OCI-LY1 (cell line): Measurements from ENCODE around the gene CREB3L2.

Source experiments
- H2AFZ ChIP-seq: fragments of 200-600 bp; sonication (generic), shearing (Covaris generic); 2 replicates; pipeline ENCODE4 v1.6.0; 2014; ENCODE audit warnings: antibody characterized with exemption, mild to moderate bottlenecking, low read length
- H3F3A ChIP-seq: fragments of 200-600 bp; sonication (generic), shearing (Covaris generic); 2 replicates; pipeline ENCODE4 v1.6.0; 2014; ENCODE audit warnings: mild to moderate bottlenecking, antibody characterized with exemption, low read length, moderate library complexity; ENCODE audit not compliant: insufficient read depth
- H3K27ac ChIP-seq: fragments of 200-600 bp; sonication (generic); 2 replicates; pipeline ENCODE4 v1.5.1; 2014; ENCODE audit warnings: low read length, mixed run types, mild to moderate bottlenecking, low read depth; ENCODE audit not compliant: poor library complexity, severe bottlenecking
- H3K27me3 ChIP-seq: fragments of 200-600 bp; sonication (generic); 2 replicates; pipeline ENCODE4 v1.6.0; 2014; ENCODE audit warnings: antibody characterized with exemption, mild to moderate bottlenecking, low read length, moderate library complexity; ENCODE audit not compliant: insufficient read depth
- H3K36me3 ChIP-seq: fragments of 200-600 bp; sonication (generic); 2 replicates; pipeline ENCODE4 v1.6.1; 2014; ENCODE audit warnings: mild to moderate bottlenecking, antibody characterized with exemption, low read length, moderate library complexity, mixed read lengths; ENCODE audit not compliant: insufficient read depth
- H3K4me1 ChIP-seq: fragments of 200-600 bp; sonication (generic); 2 replicates; pipeline ENCODE4 v1.5.1; 2014; ENCODE audit warnings: mild to moderate bottlenecking, low read length, moderate library complexity; ENCODE audit not compliant: insufficient read depth, severe bottlenecking
- H3K4me2 ChIP-seq: fragments of 200-600 bp; sonication (generic), shearing (Covaris generic); 2 replicates; pipeline ENCODE4 v1.6.1; 2014; ENCODE audit warnings: low read length
- H3K4me3 ChIP-seq: fragments of 200-600 bp; sonication (generic); 2 replicates; pipeline ENCODE4 v1.5.1; 2014; ENCODE audit warnings: low read length, low read depth, mild to moderate bottlenecking, mixed read lengths; ENCODE audit not compliant: poor library complexity, severe bottlenecking
- H3K79me2 ChIP-seq: fragments of 200-600 bp; shearing (Covaris generic); 2 replicates; pipeline ENCODE4 v1.6.1; 2016; ENCODE audit warnings: mixed run types, low read length, mixed read lengths; ENCODE audit not compliant: insufficient read depth
- H3K9ac ChIP-seq: fragments of 200-600 bp; sonication (generic), shearing (Covaris generic); 2 replicates; pipeline ENCODE4 v1.6.1; 2014; ENCODE audit warnings: mild to moderate bottlenecking, low read length, mixed read lengths
- H3K9me2 ChIP-seq: fragments of 200-600 bp; sonication (generic), shearing (Covaris generic); 2 replicates; pipeline ENCODE4 v1.6.1; 2014; ENCODE audit warnings: low read depth, mild to moderate bottlenecking, low read length, mixed read lengths
- H3K9me3 ChIP-seq: fragments of 200-600 bp; shearing (Covaris generic); 2 replicates; pipeline ENCODE4 v1.6.1; 2014; ENCODE audit warnings: low read length, mixed read lengths
- H4K20me1 ChIP-seq: fragments of 200-600 bp; sonication (generic), shearing (Covaris generic); 2 replicates; pipeline ENCODE4 v1.6.0; 2016; ENCODE audit warnings: mild to moderate bottlenecking, low read length; ENCODE audit not compliant: insufficient read depth
- EZH2 ChIP-seq: fragments of 200-600 bp; sonication (generic), shearing (Covaris generic); IDR thresholded peaks from 2 replicates; pipeline ENCODE4 v1.8.0; 2017; ENCODE audit warnings: borderline replicate concordance, mixed run types, mild to moderate bottlenecking, antibody characterized with exemption, low read length, moderate library complexity, mixed read lengths
- TF ChIP-seq, protein P1 (sequence below): fragments of 200-600 bp; sonication (generic), shearing (Covaris generic); IDR thresholded peaks from 2 replicates; pipeline ENCODE4 v1.5.1; 2017; ENCODE audit warnings: mild to moderate bottlenecking, antibody characterized with exemption, low read length, moderate library complexity, mixed read lengths

CREB3L2 gene

DNA sequence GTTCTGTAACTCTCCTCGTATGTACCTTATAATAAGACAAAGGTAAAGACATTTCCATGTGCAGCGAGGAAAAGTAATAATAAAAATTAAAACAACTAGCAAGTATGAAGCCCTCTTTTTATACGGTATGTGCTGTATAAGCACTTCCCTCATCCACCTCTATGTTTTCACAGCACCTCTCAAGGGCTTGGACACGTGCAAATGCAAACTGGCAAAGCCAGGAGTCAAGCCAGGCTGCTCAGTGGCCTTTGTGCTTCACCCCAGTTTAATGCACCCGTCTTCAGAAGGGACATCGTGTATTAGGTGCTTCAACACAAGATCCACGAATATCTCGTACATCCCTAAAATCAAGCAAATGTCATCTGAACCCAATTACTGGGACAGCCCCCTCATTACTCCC lies 153.8 kb downstream of the CREB3L2 start:
- Histone ChIP-seq H2AFZ (no peak overlapping the region), H3K27me3 (no peaks in the 10 kb centered on the region), H3K36me3 (no peaks in the 10 kb centered on the region), H4K20me1 (no peaks in the 10 kb centered on the region), H3K4me3 (no peak overlapping the region), H3F3A (no peaks in the 10 kb centered on the region), H3K79me2 (no peaks in the 10 kb centered on the region), H3K27ac (no peak overlapping the region), H3K9me2 (no peaks in the 10 kb centered on the region), H3K9me3 (no peaks in the 10 kb centered on the region), H3K9ac (no peak overlapping the region), H3K4me2 (no peak overlapping the region), H3K4me1 (no peaks in the 10 kb centered on the region)
- TF ChIP-seq, protein P1, sequence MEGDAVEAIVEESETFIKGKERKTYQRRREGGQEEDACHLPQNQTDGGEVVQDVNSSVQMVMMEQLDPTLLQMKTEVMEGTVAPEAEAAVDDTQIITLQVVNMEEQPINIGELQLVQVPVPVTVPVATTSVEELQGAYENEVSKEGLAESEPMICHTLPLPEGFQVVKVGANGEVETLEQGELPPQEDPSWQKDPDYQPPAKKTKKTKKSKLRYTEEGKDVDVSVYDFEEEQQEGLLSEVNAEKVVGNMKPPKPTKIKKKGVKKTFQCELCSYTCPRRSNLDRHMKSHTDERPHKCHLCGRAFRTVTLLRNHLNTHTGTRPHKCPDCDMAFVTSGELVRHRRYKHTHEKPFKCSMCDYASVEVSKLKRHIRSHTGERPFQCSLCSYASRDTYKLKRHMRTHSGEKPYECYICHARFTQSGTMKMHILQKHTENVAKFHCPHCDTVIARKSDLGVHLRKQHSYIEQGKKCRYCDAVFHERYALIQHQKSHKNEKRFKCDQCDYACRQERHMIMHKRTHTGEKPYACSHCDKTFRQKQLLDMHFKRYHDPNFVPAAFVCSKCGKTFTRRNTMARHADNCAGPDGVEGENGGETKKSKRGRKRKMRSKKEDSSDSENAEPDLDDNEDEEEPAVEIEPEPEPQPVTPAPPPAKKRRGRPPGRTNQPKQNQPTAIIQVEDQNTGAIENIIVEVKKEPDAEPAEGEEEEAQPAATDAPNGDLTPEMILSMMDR: no peak
- TF ChIP-seq EZH2: no peak

DNA sequence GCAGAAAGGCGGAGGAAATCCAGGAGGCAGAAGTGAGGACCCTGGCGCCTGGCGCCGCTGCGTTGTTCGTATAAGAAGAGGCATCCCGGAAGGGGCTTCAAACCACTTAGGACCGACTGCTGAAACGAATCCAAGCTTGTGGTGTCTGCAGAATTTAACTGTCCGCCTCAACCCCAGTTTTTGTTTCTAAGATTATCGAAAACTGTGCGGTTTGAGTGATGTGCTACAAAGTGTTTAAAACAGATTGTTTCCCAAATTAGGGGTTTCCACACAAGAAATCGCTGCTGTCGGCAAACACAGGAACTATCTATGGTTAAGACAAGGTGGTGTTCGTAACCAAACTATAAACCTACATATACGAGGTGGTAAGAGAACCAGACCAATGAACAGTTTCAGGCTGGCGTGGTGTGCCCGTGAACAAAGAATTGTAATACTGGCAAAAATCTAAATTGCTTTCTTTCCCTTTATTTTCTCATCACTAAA lies 154.3 kb downstream of the CREB3L2 start:
- Histone ChIP-seq H3K79me2 (no peaks in the 10 kb centered on the region), H3K9ac (no peak overlapping the region), H3K27ac (no peak overlapping the region), H3K27me3 (no peaks in the 10 kb centered on the region), H3K4me1 (no peaks in the 10 kb centered on the region), H2AFZ (no peak overlapping the region), H4K20me1 (no peaks in the 10 kb centered on the region), H3K36me3 (no peaks in the 10 kb centered on the region), H3K9me3 (no peaks in the 10 kb centered on the region), H3K9me2 (no peaks in the 10 kb centered on the region), H3K4me3 (no peak overlapping the region), H3F3A (no peaks in the 10 kb centered on the region), H3K4me2 (no peak overlapping the region)
- TF ChIP-seq, protein P1: no peak
- no peak for TF ChIP-seq EZH2

DNA sequence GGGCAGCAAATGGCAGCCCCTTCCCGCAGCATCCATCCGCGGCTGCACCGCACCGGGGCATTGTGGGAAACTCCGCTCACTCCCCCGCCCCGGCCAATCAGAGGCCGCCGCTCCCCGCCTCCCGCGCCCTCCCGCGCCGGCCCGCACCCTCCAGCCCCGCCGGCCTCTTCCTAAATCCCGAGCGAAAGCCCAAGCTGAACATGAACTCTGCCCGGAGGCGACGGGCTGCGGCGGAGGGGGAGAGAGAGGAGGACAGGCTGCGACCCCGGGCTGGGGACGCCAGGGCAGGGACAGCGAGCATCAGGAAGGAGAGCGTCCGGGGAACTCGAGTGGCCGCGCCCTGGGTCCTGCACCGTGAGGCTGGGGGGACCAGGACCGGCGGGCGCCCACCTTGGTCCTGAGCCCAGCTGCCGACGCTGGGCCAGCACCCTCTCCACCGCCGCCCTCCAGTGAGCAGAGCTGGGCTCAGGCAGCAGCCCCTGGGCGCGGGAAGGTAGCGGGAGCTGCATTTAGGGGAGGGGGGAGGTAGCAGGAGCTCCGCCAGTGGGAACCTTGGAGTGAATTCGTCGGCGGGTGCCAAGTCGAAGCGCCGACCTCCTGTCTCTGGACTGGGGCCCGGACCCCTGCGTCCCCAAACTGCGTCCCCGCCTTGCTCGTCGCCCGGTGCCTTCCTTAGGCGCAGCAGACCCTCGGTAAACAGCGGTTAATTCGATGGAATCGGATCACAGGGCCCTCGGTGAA lies 154.9 kb downstream of the CREB3L2 start, which contains the start of gene DGKI:
DGKI (minus strand) TSS at position 148 of the 741 bp plus-strand sequence.
- no peaks in the 10 kb centered on the region for H3K27me3 ChIP-seq
- no peaks in the 10 kb centered on the region for H3K4me1 ChIP-seq
- TF ChIP-seq, protein P1: no peak
- TF ChIP-seq EZH2: no peak
- H3K27ac ChIP-seq: no peak within 1 kb of the TSS
- H3K9ac ChIP-seq: no peak within 1 kb of the TSS
- H3K9me2 ChIP-seq: no peaks in the 10 kb centered on the region
- H4K20me1 ChIP-seq: no peaks in the 10 kb centered on the region
- no peak within 1 kb of the TSS for H3K4me3 ChIP-seq
- H3K36me3 ChIP-seq: no peaks in the 10 kb centered on the region
- H3F3A ChIP-seq: no peaks in the 10 kb centered on the region
- no peaks in the 10 kb centered on the region for H3K9me3 ChIP-seq
- no peak within 1 kb of the TSS for H3K4me2 ChIP-seq
- H3K79me2 ChIP-seq: no peaks in the 10 kb centered on the region
- H2AFZ ChIP-seq: no peak within 1 kb of the TSS
